ENCODE measurements around the gene SPACA1. TPM values are rescaled to one million over a fixed set of nuclear protein-coding genes. Genes with fewer than 3 reads are reported as not detected.
"Not testable (repeated sequence)": the region's sequence is repeated elsewhere in the genome, so short reads cannot be mapped to it uniquely, and the experiment has no call there.

SPACA1 gene, protein sequence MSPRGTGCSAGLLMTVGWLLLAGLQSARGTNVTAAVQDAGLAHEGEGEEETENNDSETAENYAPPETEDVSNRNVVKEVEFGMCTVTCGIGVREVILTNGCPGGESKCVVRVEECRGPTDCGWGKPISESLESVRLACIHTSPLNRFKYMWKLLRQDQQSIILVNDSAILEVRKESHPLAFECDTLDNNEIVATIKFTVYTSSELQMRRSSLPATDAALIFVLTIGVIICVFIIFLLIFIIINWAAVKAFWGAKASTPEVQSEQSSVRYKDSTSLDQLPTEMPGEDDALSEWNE
- not detected for total RNA-seq

DNA sequence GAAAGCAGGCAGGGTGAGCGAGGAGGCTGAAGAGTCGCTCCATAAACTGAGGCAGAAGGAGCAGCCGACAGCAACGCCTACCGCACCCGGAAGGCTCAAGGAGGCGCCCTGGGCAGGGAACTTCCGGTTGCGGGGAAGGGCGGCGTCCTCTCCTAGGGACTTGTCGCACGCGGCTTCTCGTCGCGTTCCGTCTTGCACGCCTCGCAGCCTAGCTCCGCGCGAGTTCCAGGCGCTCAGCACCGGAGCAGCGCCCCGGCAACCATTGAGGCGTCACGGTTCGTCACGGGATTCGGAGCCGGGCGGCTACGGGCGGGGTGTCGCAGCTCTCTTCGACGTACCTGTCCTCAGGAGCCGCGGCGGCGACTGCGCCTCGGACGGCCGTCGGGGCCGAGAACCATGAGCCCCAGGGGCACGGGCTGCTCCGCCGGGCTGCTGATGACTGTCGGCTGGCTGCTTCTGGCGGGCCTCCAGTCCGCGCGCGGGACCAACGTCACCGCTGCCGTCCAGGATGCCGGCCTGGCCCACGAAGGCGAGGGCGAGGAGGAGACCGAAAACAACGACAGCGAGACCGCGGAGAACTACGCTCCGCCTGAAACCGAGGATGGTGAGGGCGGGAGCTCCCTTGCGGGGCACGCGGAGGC, at the start of gene SPACA1:
TSS of gene SPACA1 (plus strand) at position 332 of the 641 bp plus-strand sequence. CDS start at position 397, 65 bp downstream.
- Histone ChIP-seq H3K9me3 (no peaks in the 10 kb centered on the region), H3K4me3 (no peak within 1 kb of the TSS), H3K36me3 (replicated peaks in 1 of 2; ENCODE audit: insufficient read depth in 1 of 2, low read depth in 2 of 2) (no peaks in the 10 kb centered on the region), H3K4me1 (no peaks in the 10 kb centered on the region), H3K27ac (no peak within 1 kb of the TSS), H3K27me3 (no peaks in the 10 kb centered on the region)
- no peak for DNase-seq
- 69 to 74% methylated on average over 35 to 74 of the region's 77 CpGs for WGBS, 2 donors
- intact Hi-C loops (cut with DNase I), result no loop called here
- TF ChIP-seq, protein P1, sequence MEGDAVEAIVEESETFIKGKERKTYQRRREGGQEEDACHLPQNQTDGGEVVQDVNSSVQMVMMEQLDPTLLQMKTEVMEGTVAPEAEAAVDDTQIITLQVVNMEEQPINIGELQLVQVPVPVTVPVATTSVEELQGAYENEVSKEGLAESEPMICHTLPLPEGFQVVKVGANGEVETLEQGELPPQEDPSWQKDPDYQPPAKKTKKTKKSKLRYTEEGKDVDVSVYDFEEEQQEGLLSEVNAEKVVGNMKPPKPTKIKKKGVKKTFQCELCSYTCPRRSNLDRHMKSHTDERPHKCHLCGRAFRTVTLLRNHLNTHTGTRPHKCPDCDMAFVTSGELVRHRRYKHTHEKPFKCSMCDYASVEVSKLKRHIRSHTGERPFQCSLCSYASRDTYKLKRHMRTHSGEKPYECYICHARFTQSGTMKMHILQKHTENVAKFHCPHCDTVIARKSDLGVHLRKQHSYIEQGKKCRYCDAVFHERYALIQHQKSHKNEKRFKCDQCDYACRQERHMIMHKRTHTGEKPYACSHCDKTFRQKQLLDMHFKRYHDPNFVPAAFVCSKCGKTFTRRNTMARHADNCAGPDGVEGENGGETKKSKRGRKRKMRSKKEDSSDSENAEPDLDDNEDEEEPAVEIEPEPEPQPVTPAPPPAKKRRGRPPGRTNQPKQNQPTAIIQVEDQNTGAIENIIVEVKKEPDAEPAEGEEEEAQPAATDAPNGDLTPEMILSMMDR (IDR thresholded peaks at IDR 0.05), result no peak
- TF ChIP-seq POLR2A (IDR thresholded peaks at IDR 0.05), result no peak
- ATAC-seq, result no peak

DNA sequence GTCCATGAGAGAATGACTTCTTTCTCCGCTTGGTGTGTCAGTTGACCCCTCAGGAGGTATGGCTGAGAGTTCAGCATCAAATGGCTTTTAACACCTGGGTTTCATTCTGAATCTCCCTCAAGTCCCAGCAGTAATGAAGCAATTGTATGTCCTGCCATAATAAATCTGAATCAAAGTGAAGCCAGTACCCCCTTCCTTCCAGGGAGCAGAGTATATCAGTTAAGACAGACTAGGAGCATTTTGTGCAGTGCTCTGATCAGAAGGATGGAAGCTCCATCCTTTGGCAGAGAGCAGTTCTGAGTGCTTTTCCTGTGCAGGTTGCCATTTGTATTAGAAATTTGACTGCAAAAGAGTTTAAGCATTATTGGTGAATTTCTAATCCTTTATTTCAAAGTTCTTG, 46.9 kb upstream of the SPACA1 start:
- WGBS, 2 donors, result 29 to 33% methylated on average over 1 of the region's 1 CpG
- H3K27me3 ChIP-seq, result no peaks in the 10 kb centered on the region

DNA sequence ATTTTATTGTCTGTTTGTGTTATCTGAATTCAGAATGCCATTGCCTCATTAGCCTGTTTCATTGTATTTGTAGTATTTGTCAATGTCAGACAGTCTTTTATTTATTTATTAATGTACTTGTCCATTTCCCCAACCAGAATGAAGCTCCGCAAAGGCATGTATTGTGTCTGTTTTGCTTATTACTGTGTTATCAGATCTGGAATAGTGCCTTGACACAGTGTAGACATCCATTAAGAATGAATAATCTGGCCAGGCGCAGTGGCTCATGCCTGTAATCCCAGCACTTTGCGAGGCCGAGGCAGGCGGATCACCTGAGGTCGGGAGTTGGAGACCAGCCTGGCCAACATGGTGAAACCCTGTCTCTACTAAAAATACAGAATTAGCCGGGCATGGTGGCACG, 46.4 kb upstream of the SPACA1 start:
- H3K27me3 ChIP-seq; H3K9me3 ChIP-seq; intact Hi-C loops (cut with DNase I); DNase-seq; H3K4me3 ChIP-seq; ATAC-seq; H3K27ac ChIP-seq; H3K4me1 ChIP-seq; H3K36me3 ChIP-seq (replicated peaks in 1 of 2; ENCODE audit: insufficient read depth in 1 of 2, low read depth in 2 of 2): not testable (repeated sequence)
- WGBS, 2 donors, result 76 to 85% methylated on average over 8 of the region's 8 CpGs

More for the DNA sequence above, 46.9 kb upstream of the SPACA1 start:
- Histone ChIP-seq H3K4me3 (no peak overlapping the region), H3K36me3 (replicated peaks in 1 of 2; ENCODE audit: insufficient read depth in 1 of 2, low read depth in 2 of 2) (no peaks in the 10 kb centered on the region), H3K9me3 (no peaks in the 10 kb centered on the region), H3K4me1 (no peaks in the 10 kb centered on the region), H3K27ac (no peak overlapping the region)
- ATAC-seq, result no peak
- intact Hi-C loops (cut with DNase I), result no loop called here
- no peak for DNase-seq
- no peak for TF ChIP-seq POLR2A (IDR thresholded peaks at IDR 0.05)
- TF ChIP-seq, protein P1 (IDR thresholded peaks at IDR 0.05), result no peak

DNA sequence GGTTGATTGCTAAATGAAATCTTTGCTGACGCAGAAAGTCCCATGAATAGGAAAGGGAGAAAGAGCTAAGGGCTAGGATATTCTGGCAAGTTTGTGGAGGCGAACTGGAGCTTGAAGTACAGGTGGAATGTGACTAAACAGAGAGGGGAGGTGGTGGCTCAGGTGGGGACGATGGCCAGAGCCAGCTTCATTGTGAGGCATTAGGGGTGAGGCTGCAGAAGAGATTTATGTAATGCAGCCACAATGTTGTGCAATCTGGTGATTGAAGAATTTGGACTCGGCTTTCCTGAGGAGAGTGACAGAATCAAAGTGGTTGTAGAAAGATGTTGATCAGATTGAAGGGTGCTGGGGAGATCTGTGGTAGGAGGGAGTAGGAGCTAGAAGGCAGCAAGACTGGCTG, 42.9 kb upstream of the SPACA1 start:
- DNase-seq, result peak in 1 of 4 donors; percentile 5
- Histone ChIP-seq H3K36me3 (replicated peaks in 1 of 2; ENCODE audit: insufficient read depth in 1 of 2, low read depth in 2 of 2) (no peaks in the 10 kb centered on the region), H3K4me1 (peaks cover 5% of the 10 kb centered on the region), H3K27ac (no peak overlapping the region), H3K9me3 (no peaks in the 10 kb centered on the region), H3K27me3 (no peaks in the 10 kb centered on the region), H3K4me3 (no peak overlapping the region)
- TF ChIP-seq, protein P1 (IDR thresholded peaks at IDR 0.05), result no peak
- no peak for TF ChIP-seq POLR2A (IDR thresholded peaks at IDR 0.05)
- intact Hi-C loops (cut with DNase I), result no loop called here
- WGBS, 2 donors, result 19 to 31% methylated on average over 4 of the region's 4 CpGs
- no peak for ATAC-seq

DNA sequence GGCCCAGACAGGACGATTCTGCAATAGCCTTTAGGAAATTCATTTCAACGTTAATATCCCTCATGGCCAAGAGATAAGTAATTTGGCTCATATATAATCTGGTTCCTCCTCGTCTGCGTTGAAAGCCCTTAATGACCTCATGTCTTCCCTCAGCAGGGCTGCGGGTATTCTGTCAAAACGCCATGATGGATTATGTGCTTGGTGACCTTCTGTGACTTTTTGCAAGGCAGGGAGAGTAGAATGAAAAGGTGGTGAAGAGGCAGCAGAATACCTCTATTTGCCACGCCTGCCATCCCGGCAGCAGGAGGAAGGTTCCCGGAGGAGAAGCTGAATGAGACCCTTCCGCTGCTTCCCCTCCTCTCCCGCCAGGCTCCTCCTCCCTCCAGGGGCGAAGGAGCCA, 41.1 kb upstream of the SPACA1 start:
- H3K4me3 ChIP-seq, result no peak overlapping the region
- H3K36me3 ChIP-seq (replicated peaks in 1 of 2; ENCODE audit: insufficient read depth in 1 of 2, low read depth in 2 of 2), result no peaks in the 10 kb centered on the region
- DNase-seq, result no peak
- H3K9me3 ChIP-seq, result no peaks in the 10 kb centered on the region
- ATAC-seq, result no peak
- H3K27me3 ChIP-seq, result no peaks in the 10 kb centered on the region
- H3K27ac ChIP-seq, result no peak overlapping the region
- intact Hi-C loops (cut with DNase I), result no loop called here
- WGBS, 2 donors, result 42 to 51% methylated on average over 12 of the region's 12 CpGs
- peaks cover 5% of the 10 kb centered on the region for H3K4me1 ChIP-seq
- no peak for TF ChIP-seq POLR2A (IDR thresholded peaks at IDR 0.05)
- TF ChIP-seq, protein P1 (IDR thresholded peaks at IDR 0.05), result no peak

Measured in body of pancreas (tissue), 4 donors.